GM12873 (cell line): Measurements from ENCODE around the gene SLC11A1.

ENCODE experiments used
- CTCF ChIP-seq: IDR thresholded peaks from 2 replicates; pipeline ENCODE4 v1.5.1; 2012; ENCODE audit warnings: low read depth, mild to moderate bottlenecking, moderate library complexity, low read length, control low read depth; ENCODE audit not compliant: insufficient read depth; ENCODE audit errors: missing control alignments

Gene SLC11A1

GRCh38 chr2:218375212-218375611 is 6.9 kb upstream of the SLC11A1 start:
- TF ChIP-seq CTCF, result no peak

GRCh38 chr2:218378053-218378452 is 4.0 kb upstream of the SLC11A1 start:
- no peak for TF ChIP-seq CTCF

DNA sequence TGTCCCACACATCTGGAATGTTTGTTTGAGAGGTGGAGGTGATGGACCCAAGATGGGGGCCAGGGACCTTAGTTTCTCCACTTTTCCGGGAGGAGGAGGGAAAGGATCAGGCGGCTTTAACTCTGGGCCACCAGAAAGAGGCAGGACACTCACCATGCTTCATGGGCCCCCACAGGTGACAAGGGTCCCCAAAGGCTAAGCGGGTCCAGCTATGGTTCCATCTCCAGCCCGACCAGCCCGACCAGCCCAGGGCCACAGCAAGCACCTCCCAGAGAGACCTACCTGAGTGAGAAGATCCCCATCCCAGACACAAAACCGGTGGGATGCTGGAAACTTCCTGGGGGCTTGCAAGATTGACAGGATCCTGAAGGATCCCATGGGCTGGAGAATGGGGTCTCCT is 712 bp downstream of the SLC11A1 start:
- TF ChIP-seq CTCF, result no peak

GRCh38 chr2:218383892-218384519 is 1.9 kb downstream of the SLC11A1 start:
- TF ChIP-seq CTCF, result no peak

GRCh38 chr2:218384975-218385374 is 2.9 kb downstream of the SLC11A1 start:
- TF ChIP-seq CTCF, result no peak

DNA sequence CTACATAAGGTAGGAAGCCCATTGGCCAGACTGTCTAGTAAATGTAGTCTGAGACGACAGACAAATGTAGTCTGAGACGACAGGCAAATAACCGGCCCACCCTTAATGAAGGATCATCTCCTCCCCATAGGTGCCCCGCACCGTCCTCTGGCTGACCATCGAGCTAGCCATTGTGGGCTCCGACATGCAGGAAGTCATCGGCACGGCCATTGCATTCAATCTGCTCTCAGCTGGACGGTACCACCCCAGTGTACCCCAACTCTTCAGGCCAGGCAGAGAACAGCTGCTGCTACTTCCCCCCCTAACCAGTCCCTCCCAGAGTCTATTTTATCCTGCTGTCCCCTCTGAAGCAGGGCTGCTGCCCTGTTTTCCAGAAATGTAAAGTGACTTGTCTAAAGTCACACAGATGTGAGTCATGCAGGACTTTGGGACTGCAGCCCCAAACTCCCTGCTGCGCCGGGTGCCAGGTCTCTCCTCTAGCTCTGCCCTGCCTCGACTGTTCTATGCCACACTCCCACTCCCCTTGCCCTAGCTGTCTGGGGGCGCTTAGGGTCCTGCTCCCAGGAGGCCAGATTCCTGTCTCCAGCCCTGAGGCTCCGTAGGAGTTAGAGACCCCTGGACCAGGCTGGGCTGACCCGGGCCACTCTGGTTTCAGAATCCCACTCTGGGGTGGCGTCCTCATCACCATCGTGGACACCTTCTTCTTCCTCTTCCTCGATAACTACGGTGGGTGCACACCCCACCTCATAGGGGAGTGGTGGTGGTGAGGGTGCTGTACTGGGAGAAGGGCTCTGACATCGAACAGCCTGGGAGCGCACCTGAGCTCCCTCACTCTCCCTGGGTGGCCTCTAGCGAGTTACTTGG is 4.7 kb downstream of the SLC11A1 start:
- TF ChIP-seq CTCF, result no peak

GRCh38 chr2:218387369-218388194 is 5.5 kb downstream of the SLC11A1 start:
- no peak for TF ChIP-seq CTCF
